Thyroid gland (tissue), 4 donors: Measurements from ENCODE around the gene WWP2.

Experiments
- POLR2A ChIP-seq, 2 donors: fragments of 450-650 bp; IDR thresholded peaks; one replicate each; pipeline ENCODE4 v1.6.1; 2017; ENCODE audit warnings: antibody characterized with exemption in 2 of 2, mild to moderate bottlenecking in 2 of 2, moderate library complexity in 1 of 2
- TF ChIP-seq, protein P1 (sequence below), 6 experiments: fragments of 200-600 bp in 3 of 6; fragments of 450-650 bp in 3 of 6; sonication (generic) in 3 of 6; IDR thresholded peaks; one replicate each; pipeline ENCODE4 v1.5.1; 2016 to 2019; ENCODE audit warnings: antibody characterized with exemption in 6 of 6, mild to moderate bottlenecking in 2 of 6, inconsistent platforms in 1 of 6, moderate library complexity in 1 of 6

DNA sequence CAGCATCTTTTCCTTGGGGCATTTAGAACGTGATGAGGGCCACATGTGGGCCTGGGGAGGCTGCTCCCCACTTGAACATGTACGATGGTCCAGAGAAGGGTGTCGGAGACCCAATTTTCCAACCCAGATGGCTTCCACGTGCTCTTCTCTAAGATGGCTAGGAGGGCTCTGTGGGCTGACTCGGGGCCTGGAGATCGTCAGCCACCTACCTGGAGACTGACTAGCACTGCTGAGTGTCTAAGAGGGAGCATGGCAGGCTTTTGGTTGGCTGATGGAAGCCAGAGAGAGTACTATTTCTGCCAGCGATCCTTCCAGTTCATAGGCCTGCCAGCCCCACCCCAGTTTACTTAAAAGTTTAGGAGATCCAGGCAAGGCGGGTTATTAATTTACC, 128.8 kb downstream of the WWP2 start:
- TF ChIP-seq, protein P1, sequence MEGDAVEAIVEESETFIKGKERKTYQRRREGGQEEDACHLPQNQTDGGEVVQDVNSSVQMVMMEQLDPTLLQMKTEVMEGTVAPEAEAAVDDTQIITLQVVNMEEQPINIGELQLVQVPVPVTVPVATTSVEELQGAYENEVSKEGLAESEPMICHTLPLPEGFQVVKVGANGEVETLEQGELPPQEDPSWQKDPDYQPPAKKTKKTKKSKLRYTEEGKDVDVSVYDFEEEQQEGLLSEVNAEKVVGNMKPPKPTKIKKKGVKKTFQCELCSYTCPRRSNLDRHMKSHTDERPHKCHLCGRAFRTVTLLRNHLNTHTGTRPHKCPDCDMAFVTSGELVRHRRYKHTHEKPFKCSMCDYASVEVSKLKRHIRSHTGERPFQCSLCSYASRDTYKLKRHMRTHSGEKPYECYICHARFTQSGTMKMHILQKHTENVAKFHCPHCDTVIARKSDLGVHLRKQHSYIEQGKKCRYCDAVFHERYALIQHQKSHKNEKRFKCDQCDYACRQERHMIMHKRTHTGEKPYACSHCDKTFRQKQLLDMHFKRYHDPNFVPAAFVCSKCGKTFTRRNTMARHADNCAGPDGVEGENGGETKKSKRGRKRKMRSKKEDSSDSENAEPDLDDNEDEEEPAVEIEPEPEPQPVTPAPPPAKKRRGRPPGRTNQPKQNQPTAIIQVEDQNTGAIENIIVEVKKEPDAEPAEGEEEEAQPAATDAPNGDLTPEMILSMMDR (IDR thresholded peaks at IDR 0.05) = no peak
- TF ChIP-seq POLR2A (IDR thresholded peaks at IDR 0.05) = no peak
